Hematopoietic multipotent progenitor cell treated with erythropoietin and hydrocortisone succinate and interleukin-3 and kit ligand, for 8 days (in vitro differentiated cells): ENCODE measurements around the gene IQCF5.
"Not testable (repeated sequence)": the region's sequence is repeated elsewhere in the genome, so short reads cannot be mapped to it uniquely, and the experiment has no call there.

Experiments
- DNase-seq: peaks from one replicate; pipeline ENCODE4 v3.0.0-alpha.2; 2015

The IQCF5 gene

DNA sequence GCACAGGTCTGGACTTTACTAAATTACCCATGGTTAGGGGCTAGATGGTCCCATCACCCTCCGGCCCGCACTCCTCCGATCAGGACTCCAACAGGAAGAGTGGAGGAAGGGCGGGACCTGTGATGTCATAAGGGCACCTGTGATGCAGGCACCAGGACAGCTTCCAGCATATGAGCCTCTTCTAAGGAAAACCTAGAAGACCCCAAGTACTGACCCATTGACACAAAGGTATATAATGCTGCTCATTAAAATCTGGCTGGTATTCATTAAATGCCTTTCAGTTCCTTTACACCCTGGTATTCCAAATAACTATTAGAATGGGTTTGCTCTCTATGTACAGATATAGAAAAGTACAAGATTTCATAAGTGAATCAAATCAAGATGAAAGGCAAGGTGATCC is at the start of gene IQCF5:
TSS of gene IQCF5 (minus strand) at position 101 of the 400 bp plus-strand sequence. CDS start at position 31, 70 bp downstream.
- DNase-seq = no peak

DNA sequence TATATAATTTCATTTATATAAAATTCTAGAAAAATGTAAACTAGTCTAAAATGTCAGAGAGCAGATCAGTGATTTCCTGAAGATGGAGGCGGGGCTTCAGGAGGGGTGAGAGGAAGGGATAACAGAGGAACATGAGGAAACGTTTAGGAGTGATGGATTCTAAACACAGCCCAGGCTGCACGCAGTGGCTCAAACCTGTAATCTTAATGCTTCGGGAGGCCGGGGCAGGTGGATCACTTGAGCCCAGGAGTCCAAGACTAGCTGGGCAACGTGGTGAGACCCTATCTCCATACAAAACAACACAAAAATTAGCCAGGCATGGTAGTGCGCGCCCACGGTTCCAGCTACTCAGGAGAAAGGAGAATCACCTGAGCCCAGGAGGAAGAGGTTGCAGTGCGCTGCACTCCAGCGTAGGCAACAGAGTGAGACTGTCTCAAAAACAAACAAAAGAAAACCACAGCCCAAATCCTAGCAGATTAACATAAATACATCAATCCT is 45.7 kb upstream of the IQCF5 start:
- no peak for DNase-seq

DNA sequence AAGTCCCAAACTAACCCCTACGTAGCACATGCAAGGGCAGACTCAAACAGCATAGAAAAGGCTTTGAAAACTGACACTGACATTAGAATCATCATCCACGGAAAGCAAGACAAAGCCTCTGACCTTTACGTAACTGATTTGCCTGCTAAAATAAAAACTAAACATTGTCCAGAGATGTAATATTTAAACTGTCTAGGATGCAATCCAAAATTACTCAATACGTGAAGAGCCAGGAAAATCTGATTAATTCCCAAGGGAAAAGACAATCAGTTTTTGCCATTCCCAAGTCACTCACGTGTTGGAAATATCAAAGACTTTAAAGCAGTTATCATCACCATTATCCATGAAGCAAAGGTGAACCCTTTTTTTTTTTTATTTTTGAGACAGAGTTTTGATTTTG is 41.0 kb upstream of the IQCF5 start:
- DNase-seq = no peak

DNA sequence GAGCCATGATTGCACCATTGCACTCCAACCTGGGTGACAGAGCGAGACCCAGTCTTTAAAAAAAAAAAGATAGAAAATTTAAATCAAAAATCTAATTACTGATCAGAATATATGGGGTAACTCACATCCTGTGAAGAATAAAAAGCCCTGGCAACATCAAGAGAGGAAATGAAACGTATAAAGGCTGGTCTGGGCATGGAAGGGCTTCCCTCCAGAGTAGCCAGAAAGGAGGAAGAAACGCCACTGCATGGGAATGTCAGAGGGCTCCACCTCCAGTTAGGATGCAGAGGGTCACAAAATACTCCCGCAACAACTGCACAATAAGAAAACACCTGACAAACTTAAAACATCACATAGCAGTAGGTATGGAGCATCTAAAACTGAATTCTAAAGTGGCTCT is 32.6 kb upstream of the IQCF5 start:
- DNase-seq = no peak

DNA sequence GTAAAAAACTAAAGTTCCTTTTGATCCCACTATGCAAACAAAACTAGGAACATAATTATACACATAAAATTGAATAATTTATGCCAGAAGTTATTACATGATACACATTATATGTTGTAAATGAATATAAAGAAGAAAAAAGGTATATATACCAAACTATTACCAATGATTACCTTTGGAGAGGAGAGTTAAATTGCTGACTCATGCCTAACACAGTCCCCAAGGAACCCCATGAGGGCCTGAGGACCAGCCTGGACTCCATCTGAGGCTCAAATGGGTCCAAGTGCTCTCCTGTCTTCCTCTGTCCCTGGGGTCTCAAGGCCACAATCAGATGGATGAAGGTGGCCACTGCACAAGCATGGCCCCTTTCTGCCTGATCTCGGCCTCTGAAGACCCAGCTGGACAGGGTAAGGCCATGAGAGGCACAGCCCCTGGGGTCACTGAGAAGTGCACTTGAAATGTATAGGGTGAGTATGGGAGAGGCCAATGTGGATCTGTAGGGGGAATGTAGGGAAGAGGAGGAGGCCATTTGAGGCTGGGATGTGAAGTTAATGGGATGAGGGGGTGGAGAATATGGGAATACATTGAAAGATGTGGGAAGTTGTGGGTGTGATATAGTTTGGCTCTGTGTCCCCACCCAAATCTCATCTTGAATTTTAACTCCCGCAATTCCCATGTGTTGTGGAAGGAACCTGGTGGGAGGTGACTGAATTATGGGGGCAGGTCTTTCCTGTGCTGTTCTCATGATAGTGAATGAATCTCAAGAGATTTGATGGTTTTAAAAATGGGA is 28.8 kb upstream of the IQCF5 start:
- no peak for DNase-seq

DNA sequence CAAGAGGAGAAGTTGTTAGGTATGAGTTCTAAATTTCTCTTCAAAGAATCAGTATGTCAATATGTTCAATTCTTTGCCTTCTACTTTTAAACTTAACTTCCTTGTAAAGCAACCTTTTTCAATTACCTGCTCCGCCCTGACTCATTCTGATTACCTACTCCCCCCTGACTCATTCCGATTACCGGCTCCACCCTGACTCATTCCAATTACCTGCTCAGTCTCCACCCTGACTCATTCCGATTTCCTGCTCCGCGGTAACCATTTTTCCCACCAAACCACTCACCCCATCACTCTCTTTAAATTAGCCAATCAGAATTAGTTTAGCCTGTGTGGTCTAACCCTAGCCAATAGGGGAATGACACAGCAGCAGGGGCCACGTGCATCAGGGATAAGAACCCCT is 27.0 kb upstream of the IQCF5 start:
- not testable (repeated sequence) for DNase-seq

GRCh38 chr3:51900043-51900442 is 24.6 kb upstream of the IQCF5 start:
- not testable (repeated sequence) for DNase-seq

DNA sequence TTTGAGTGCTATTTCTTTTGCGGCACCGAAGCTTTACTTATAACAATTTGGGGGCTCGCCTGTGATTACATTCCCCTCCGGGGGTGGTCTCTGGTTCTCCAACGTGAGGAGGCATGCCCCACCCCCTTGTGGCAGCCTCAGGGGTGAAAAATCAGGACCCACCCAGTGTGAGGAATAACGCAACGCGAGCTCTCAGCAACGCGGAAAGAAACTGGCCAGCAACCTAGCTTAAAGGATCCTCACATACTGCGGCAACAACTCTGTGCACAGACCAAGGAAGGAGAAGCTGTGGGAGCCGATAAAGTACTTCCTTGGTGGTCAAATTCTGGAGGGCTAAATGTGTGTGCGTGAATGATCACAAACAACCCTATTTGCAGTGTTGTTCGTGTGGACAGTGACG is 22.0 kb upstream of the IQCF5 start:
- DNase-seq = no peak

GRCh38 chr3:51896607-51897305 is 21.4 kb upstream of the IQCF5 start:
- DNase-seq = no peak

DNA sequence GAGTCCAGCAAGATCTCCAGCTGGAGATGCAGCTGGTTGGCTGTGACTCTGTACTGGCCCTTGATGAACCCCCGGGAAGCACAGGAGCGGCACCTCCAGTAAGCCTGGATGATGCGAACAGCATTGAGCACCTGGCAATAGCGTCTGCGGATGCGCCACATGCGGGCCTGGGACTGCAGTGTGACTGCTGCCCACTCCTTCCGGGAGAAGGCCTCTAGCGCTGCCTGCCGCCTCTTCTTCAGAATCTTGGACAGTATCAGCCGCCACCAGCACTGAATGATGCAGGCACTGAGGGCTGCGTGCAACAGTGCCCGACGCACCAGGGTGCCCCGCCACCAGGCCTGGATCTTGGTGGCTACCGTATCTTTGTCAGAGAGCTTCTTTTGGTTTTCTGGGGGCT is 19.5 kb upstream of the IQCF5 start:
- no peak for DNase-seq

GRCh38 chr3:51894391-51894790 is 19.0 kb upstream of the IQCF5 start:
- no peak for DNase-seq

DNA sequence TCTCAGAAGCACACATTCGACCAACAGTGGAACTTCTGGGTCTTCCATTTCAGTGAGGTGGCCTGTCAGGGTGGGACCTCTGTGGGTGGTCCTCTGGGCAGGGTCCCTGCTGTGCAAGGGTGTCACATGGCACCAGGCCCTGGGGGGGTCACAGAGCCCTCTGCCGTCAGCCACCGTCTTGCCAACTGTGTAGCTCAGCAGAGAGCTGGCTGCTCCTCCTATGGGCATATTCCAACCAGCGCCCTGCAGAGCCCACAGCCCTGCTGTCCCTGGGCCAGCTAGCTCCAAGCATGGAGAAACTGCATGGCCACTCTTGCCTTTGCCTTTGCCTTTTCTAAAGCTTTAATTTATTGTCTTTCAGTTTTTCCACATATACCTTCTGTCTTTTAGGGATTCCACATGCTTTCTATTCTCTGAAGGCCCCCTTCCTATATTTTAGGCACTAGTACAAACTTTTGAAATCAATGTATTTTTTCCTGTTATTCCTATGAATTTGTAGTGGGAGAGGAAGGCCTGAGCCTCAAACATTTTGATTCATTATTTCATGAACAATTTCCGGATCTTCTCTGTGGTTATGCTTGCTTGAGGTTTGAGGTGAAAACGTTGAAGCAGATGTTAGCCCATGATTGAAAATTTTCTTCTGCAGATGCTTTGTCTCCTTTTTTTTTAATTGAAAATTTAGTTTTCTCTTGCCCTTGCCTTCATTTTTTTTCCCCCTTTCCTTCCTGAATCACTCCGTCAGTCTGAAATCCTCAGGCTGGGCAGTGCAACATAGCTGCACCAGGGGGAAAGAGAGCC is 16.0 kb upstream of the IQCF5 start:
- DNase-seq = no peak

DNA sequence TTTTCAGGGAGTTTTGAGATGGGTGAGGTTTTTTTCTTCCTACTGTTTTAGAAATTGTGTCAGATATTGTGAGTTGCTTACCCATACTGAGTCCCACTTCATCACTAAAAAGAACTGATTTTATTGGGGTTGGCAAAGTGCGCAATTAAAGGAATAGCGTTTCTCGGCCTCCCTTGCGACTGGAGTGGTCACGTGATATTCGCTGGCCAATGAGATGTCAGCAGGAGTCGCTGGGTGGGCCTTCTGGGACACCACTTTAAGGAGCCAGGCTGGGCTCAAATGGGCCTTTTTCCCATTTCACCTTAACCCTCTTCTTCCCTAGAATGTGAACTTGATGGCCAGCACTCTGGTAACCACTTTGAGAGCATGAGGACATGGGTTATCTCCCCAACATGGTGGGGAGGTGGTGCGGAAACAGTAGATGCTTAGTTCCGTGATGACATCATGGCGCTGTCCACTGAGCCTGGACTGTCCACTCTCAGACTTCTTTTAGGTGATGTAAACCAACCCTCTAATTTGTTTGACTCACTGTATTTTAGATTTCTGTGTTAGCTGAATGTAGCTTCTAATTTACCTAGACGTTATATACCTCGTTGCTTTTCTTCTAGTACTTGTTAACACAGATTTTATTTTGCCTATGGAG is 13.2 kb upstream of the IQCF5 start:
- DNase-seq = no peak

DNA sequence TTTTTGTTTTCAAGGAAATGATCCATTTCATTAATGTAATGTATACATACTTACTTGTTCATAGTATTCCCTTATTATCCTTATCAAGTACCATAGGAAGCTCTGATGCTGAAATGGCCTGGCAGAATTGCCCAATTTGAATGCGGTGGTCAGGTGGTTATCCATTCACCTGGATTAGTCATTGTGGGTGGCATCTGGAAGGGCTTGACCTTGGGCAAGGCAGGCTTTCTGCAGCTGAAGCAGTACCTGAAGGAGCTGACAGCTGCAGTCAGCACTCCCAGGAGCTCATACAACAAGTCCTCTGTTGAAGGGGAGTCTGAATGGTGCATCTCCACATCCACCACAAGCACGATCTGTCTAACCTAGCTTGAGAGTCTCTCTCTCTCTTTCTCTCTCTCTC is 12.2 kb upstream of the IQCF5 start:
- DNase-seq = no peak

GRCh38 chr3:51886447-51886846 is 11.0 kb upstream of the IQCF5 start:
- no peak for DNase-seq

DNA sequence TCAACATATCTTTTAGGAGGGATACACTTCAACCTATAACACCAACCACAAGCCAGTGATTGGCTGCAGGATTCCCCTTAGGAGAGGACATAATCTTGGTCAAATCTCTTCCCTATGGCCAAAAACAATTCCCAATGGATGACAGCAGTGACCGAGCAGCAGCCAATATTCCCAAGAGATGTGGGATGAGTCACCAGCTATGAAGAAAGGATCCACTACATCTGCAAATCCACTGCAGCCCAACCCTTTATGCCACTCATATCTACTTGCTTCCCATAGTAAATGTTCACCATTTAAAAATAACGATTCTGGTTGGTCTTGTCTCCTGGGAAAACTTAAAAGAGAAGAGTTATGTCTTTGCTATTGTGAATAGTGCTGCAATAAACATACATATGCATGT is 4.5 kb upstream of the IQCF5 start:
- DNase-seq = no peak

- no peak for DNase-seq
These were observed 785 bp upstream of the IQCF5 start for GRCh38 chr3:51876186-51876585.

DNA sequence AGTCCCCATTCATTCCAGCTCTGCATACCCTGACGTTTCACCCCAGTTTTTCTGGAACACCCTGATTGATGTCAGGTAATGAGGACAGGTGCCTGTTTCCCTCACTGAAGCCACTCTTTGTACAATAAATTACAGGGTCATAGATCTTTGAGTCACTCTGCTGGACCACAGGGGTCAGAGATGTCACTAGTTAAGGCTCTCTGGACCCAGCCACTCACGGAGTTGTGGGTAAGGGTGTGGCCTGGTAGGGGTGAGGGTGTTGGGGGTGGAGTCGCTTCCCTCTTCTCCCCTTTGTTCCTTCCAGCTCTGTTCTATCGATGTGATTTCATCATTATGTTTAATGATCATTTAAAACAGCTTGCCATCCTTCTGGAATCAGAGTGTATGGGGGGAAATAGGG is 512 bp downstream of the IQCF5 start:
- no peak for DNase-seq

DNA sequence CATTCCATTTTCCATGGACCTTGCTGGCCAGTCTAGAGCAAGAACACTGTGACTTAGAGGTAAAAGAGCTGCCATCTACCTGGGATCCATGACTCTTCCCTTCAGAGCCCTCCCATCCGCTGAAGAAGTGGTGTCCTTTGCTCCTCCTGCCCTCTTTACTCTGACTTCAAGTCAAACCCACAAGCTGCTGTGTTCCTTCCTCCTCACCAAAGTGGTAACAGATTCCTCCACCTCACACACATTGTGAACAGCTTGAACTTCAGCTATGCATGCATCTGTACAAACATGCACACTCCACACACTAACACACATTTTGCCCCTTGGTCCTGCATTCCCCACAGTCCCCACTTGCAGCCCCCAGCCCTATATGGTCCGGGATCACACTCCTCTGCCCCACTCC is 990 bp downstream of the IQCF5 start:
- no peak for DNase-seq

- no peak for DNase-seq
These were observed 1.5 kb downstream of the IQCF5 start for GRCh38 chr3:51873876-51874275.

DNA sequence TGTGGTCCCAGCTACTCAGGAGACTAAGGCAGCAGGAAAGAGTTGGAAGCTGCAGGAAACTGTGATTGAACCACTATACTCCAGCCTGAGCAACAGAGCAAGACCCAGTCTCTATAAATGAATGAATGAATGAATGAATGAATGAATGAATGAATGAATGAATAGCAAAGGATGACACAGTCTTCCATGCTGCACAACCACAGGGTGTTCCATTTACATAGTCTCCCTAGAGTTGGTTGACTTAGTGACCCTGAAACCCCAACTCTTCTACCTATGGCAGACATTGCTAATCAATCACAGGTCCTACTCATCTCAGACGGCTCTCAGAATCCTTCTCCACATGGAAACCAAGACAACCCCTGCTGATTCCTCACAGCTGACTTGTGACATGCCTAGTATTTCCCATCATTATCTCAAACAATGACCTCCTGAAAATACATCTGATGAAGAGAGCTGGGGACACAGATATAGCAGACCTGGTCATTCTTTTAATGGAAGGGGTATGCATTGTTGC is 2.1 kb downstream of the IQCF5 start:
- DNase-seq = no peak

DNA sequence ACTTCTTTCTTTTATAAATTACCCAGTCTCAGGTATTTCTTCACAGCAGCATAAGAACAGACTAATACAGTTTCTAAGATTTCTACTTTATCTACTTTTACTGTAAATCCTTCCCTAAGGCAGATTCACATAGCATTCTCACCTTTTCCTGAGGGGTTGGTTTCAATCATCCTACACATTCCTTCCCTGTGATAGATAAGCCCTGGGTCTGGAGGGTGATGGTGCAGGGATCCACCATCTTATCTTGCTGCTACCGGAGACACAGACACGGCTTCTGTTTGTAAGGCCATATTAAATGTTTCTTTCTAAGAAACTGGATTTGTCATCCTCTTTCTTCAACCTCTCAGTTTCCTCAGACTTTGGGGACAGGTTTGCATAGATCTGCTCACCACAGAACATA is 6.1 kb downstream of the IQCF5 start:
- no peak for DNase-seq

GRCh38 chr3:51868896-51869295 is 6.5 kb downstream of the IQCF5 start:
- not testable (repeated sequence) for DNase-seq
